ENCODE measurements around the gene RRAS2. TPM values are rescaled to one million over a fixed set of nuclear protein-coding genes. Genes with fewer than 3 reads are reported as not detected.

Gene RRAS2
- polyA plus RNA-seq, 1 of the 3 experiments (the other 2 are of a cell fraction), result 53.3 TPM

DNA sequence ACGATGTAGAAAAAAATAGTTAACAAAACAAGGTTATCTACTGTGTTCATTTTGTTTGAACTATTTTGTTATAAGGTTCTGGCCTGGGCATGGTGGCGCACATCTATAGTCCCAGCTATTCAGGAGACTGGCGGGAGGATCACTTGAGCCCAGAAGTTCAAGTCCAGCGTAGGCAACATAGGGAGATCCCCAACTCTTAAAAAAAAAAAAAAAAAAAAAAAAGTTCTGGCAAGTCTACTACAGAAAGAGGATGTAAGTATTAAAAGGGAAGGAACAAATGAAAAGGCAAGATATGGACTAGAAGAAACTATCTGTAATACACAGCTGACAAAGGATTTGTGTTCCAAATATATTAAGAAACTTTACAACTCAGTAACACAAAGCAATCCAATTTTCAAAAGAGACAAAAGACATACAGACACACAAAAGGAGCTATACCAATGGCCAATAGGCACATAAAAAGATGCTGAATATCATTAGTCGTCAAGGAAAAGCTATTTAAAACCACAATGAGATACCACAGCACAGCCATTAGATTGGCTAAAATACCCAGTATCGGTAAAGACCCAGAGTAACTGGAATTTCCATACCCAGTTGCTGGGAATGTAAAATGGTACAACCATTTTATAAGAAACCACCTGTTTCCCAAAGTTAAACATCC, 27.4 kb downstream of the RRAS2 start:
- Histone ChIP-seq H3K27ac (ENCODE audit: low read depth in 2 of 2, low read length in 1 of 2) (no peak overlapping the region), H2AFZ (ENCODE audit: low read depth) (no peak overlapping the region), H3K9me2 (no peaks in the 10 kb centered on the region), H3K9me3 (no peaks in the 10 kb centered on the region), H3K4me1 (ENCODE audit: control insufficient read depth in 1 of 2, insufficient read depth in 2 of 2, low read depth in 1 of 2, low read length in 1 of 2) (no peaks in the 10 kb centered on the region), H3K27me3 (ENCODE audit: insufficient read depth) (no peaks in the 10 kb centered on the region), H3K36me3 (replicated peaks in 1 of 2; ENCODE audit: control insufficient read depth in 1 of 2, insufficient read depth in 2 of 2, low read length in 1 of 2) (peaks cover 0 to 9% of the 10 kb centered on the region in 2 experiments), H3K79me2 (ENCODE audit: insufficient read depth) (peaks cover 100% of the 10 kb centered on the region), H3K4me2 (no peak overlapping the region), H3K4me3 (ENCODE audit: low read depth in 2 of 2, low read length in 1 of 2) (no peak overlapping the region), H3K9ac (no peak overlapping the region), H3F3A (replicated peaks; ENCODE audit: insufficient read depth) (peaks cover 11% of the 10 kb centered on the region), H4K20me1 (ENCODE audit: insufficient read depth) (peaks cover 61% of the 10 kb centered on the region)
- DNase-seq, result no peak
- POLR2A ChIA-PET, result no interaction called here
- TF ChIP-seq TCF12 (IDR thresholded peaks at IDR 0.05), result no peak
- TF ChIP-seq RCOR1 (IDR thresholded peaks at IDR 0.05; ENCODE audit: low read length), result no peak
- TF ChIP-seq, protein P1, sequence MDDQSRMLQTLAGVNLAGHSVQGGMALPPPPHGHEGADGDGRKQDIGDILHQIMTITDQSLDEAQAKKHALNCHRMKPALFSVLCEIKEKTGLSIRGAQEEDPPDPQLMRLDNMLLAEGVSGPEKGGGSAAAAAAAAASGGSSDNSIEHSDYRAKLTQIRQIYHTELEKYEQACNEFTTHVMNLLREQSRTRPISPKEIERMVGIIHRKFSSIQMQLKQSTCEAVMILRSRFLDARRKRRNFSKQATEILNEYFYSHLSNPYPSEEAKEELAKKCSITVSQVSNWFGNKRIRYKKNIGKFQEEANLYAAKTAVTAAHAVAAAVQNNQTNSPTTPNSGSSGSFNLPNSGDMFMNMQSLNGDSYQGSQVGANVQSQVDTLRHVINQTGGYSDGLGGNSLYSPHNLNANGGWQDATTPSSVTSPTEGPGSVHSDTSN (IDR thresholded peaks at IDR 0.05), result no peak
- no peak for TF ChIP-seq MEF2A (IDR thresholded peaks at IDR 0.05; ENCODE audit: borderline replicate concordance, low read depth)
- no peak for TF ChIP-seq RXRA (IDR thresholded peaks at IDR 0.05; ENCODE audit: borderline replicate concordance, low read depth)
- TF ChIP-seq YY1 (IDR thresholded peaks at IDR 0.05; ENCODE audit: low read depth), result no peak
- no peak for TF ChIP-seq REST (IDR thresholded peaks at IDR 0.05; ENCODE audit: low read depth, low read length)
- TF ChIP-seq FOXM1 (IDR thresholded peaks at IDR 0.05; ENCODE audit: low read depth), result no peak
- TF ChIP-seq SMC3 (IDR thresholded peaks at IDR 0.05; ENCODE audit: low read depth, low read length), result no peak
- no peak for TF ChIP-seq EP300 (IDR thresholded peaks at IDR 0.05; ENCODE audit: borderline replicate concordance in 1 of 2, low read depth in 1 of 2, low read length in 1 of 2)
- no peak for TF ChIP-seq EZH2phosphoT487 (IDR thresholded peaks at IDR 0.05; ENCODE audit: borderline replicate concordance, low read depth)
- TF ChIP-seq CHD2 (IDR thresholded peaks at IDR 0.05; ENCODE audit: low read length, partially characterized antibody), result no peak
- TF ChIP-seq, protein P2, sequence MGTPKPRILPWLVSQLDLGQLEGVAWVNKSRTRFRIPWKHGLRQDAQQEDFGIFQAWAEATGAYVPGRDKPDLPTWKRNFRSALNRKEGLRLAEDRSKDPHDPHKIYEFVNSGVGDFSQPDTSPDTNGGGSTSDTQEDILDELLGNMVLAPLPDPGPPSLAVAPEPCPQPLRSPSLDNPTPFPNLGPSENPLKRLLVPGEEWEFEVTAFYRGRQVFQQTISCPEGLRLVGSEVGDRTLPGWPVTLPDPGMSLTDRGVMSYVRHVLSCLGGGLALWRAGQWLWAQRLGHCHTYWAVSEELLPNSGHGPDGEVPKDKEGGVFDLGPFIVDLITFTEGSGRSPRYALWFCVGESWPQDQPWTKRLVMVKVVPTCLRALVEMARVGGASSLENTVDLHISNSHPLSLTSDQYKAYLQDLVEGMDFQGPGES (IDR thresholded peaks at IDR 0.05; ENCODE audit: low read depth, low read length), result no peak
- TF ChIP-seq, protein P3, sequence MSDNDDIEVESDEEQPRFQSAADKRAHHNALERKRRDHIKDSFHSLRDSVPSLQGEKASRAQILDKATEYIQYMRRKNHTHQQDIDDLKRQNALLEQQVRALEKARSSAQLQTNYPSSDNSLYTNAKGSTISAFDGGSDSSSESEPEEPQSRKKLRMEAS (IDR thresholded peaks at IDR 0.05; ENCODE audit: low read depth), result no peak
- TF ChIP-seq TAF1 (IDR thresholded peaks at IDR 0.05; ENCODE audit: borderline replicate concordance, low read depth, low read length), result no peak
- no peak for TF ChIP-seq FOXJ3 (CRISPR knock-in tag; IDR thresholded peaks at IDR 0.05)
- no peak for TF ChIP-seq NRF1 (IDR thresholded peaks at IDR 0.05; ENCODE audit: low read depth, low read length)
- no peak for TF ChIP-seq POLR2AphosphoS5 (IDR thresholded peaks at IDR 0.05; ENCODE audit: low read depth, low read length)
- CTCF ChIA-PET, result interaction anchor here (0.9 to 1.2 kb wide), 2 partner anchors 31 to 46 kb away, joined by 3 to 5 read pairs; no protein-coding TSS in a partner anchor
- 98% methylated on average over 6 of the region's 6 CpGs for WGBS (ENCODE audit: low lambda C conversion rate)

Data from SK-N-SH (cell line).